ENCODE measurements around the gene IL6. TPM values are rescaled to one million over a fixed set of nuclear protein-coding genes. Genes with fewer than 3 reads are reported as not detected.
"Not testable (repeated sequence)": the region's sequence is repeated elsewhere in the genome, so short reads cannot be mapped to it uniquely, and the experiment has no call there.

IL6 gene
- total RNA-seq, 1 donor from 2014 or later = not detected

DNA sequence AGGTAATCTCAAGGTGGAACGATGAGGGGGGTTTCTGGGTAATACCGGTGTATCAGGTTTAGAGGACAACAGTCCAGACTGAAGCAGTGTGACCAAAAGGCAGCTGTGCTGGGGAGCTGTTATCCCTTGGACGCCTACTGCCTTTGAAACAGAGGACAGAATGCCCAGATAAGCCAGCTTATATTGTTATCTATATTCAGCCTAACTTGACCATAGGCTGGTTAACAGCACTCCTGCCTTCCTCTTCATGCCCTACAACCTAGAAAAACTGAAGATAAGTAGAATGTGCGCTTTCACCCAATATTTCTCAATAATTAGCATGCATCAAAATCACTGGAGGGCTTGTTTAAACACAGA lies 44.9 kb downstream of the IL6 start:
- DNase-seq (ENCODE audit: low spot score in 2 of 2) (no peak), FAIRE-seq (no peak)

- DNase-seq (ENCODE audit: low spot score in 2 of 2) (no peak), FAIRE-seq (no peak)
These were observed 45.9 kb downstream of the IL6 start for GRCh38 chr7:22772885-22773284.

GRCh38 chr7:22776964-22777363 lies 50.0 kb downstream of the IL6 start:
- no peak for DNase-seq (ENCODE audit: low spot score in 2 of 2)
- FAIRE-seq = no peak

GRCh38 chr7:22779730-22780323 lies 52.8 kb downstream of the IL6 start:
- FAIRE-seq; DNase-seq (ENCODE audit: low spot score in 2 of 2): not testable (repeated sequence)

DNA sequence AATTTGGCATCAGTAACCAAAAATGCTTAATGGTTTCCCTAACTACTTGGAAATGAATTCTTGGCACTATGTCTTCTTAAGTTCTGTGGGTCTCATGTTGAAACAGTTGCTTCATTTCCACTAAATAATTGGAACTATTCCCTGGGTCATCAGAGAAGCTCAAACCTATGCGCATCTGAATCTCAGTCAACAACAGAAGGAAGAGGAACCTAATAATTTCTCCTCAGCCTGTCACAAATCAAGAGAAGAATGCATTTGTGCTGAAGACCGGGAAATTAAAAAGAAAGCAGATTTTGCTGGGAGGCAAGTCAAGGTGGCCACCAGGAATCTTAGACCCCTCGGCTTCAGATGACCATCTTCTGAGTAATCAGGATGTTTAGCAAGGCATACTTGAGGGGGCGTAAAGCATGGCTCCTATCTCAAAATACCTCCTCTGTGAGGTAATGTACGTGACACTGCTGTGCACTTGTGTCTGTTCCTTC lies 54.3 kb downstream of the IL6 start:
- DNase-seq (ENCODE audit: low spot score in 2 of 2) (no peak), FAIRE-seq (no peak)

Other genes starting within 250 kb of the IL6 start
- gene STEAP1B, start 227.0 kb upstream of the IL6 start, total RNA-seq = 2.4 TPM
- 172 TPM for gene TOMM7, start 95.6 kb downstream of the IL6 start, total RNA-seq